H1 (cell line): ENCODE results near the gene CDC42EP4. TPM values are rescaled to one million over a fixed set of nuclear protein-coding genes. Genes with fewer than 3 reads are reported as not detected.

Experiments
- CTCF ChIA-PET: fragments of 300-600 bp; sonication (Branson Sonifier 250); formaldehyde crosslinking; loops from one replicate; lab custom pipeline; 2021; ENCODE audit not compliant: partially characterized antibody; lab: Charles Lee
- POLR2A ChIA-PET: fragments of 300-600 bp; sonication (Branson Sonifier 250); formaldehyde crosslinking; loops from one replicate; lab custom pipeline; 2021; ENCODE audit warnings: inconsistent platforms; ENCODE audit not compliant: partially characterized antibody; lab: Charles Lee
- DNase-seq, 2 experiments: peaks; one replicate each; pipeline versions ENCODE4 v3.0.0 to v3.0.0-alpha.2; 2010 to 2022; ENCODE audit warnings: low spot score in 2 of 2, low read depth in 1 of 2, mixed read lengths in 1 of 2
- FAIRE-seq: peaks from 2 replicates; lab custom pipeline; 2011; peaks lifted over from hg19 to GRCh38; lab: Jason Lieb, UNC
- H2AFZ ChIP-seq: 2 replicates; pipeline ENCODE4 v1.8.1; 2012; ENCODE audit warnings: low read length, inconsistent platforms
- H2AK5ac ChIP-seq: 2 replicates; pipeline ENCODE4 v1.6.1; 2013; ENCODE audit warnings: low read depth, low read length
- H2BK120ac ChIP-seq: replicated peaks from 2 replicates; pipeline ENCODE3; 2013; ENCODE audit warnings: low read depth, low read length, inconsistent platforms
- H2BK12ac ChIP-seq: 2 replicates; pipeline ENCODE4 v1.6.1; 2013; ENCODE audit warnings: low read depth, low read length
- H2BK15ac ChIP-seq: 2 replicates; pipeline ENCODE4 v1.6.1; 2013; ENCODE audit warnings: low read length
- H2BK20ac ChIP-seq: 2 replicates; pipeline ENCODE4 v1.6.1; 2013; ENCODE audit warnings: low read length
- H2BK5ac ChIP-seq: 2 replicates; pipeline ENCODE4 v1.6.1; 2013; ENCODE audit warnings: low read depth, low read length
- H3K14ac ChIP-seq: 2 replicates; pipeline ENCODE4 v1.6.1; 2013; ENCODE audit warnings: inconsistent platforms; ENCODE audit not compliant: insufficient read length
- H3K18ac ChIP-seq: 2 replicates; pipeline ENCODE4 v1.6.1; 2013; ENCODE audit warnings: low read length; ENCODE audit errors: extremely low read depth
- H3K23ac ChIP-seq: 2 replicates; pipeline ENCODE4 v1.6.1; 2013; ENCODE audit warnings: inconsistent platforms; ENCODE audit not compliant: insufficient read length
- H3K23me2 ChIP-seq: 2 replicates; pipeline ENCODE4 v1.6.1; 2013; ENCODE audit warnings: low read depth, low read length
- H3K27ac ChIP-seq: 2 replicates; pipeline ENCODE4 v1.6.1; 2011; ENCODE audit warnings: low read depth, low read length, inconsistent platforms
- H3K27me3 ChIP-seq, 4 experiments: replicated peaks in 1 of 4; 1 replicate in 1 of 4; 2 replicates in 3 of 4; pipeline versions ENCODE4 v1.6.1 to v1.8.1; 2011 to 2013; ENCODE audit warnings: low read length in 3 of 4, mild to moderate bottlenecking in 3 of 4, inconsistent platforms in 2 of 4, mixed read lengths in 2 of 4, moderate library complexity in 1 of 4; ENCODE audit not compliant: control insufficient read depth in 3 of 4, insufficient read depth in 3 of 4; ENCODE audit errors: extremely low read depth in 1 of 4
- H3K36me3 ChIP-seq, 4 experiments: 2 replicates each; pipeline versions ENCODE4 v1.6.1 to v1.8.1; 2011 to 2013; ENCODE audit warnings: mild to moderate bottlenecking in 4 of 4, low read length in 3 of 4, moderate library complexity in 2 of 4, control low read depth in 1 of 4, inconsistent platforms in 1 of 4; ENCODE audit not compliant: insufficient read depth in 4 of 4, control insufficient read depth in 2 of 4
- H3K4ac ChIP-seq: replicated peaks from 2 replicates; pipeline ENCODE3; 2013; ENCODE audit warnings: low read length, low read depth, mixed read lengths, inconsistent platforms; ENCODE audit not compliant: insufficient read length
- H3K4me1 ChIP-seq, 4 experiments: replicated peaks in 1 of 4; 1 replicate in 1 of 4; 2 replicates in 3 of 4; pipeline versions ENCODE4 v1.6.1 to v1.8.1; 2011 to 2013; ENCODE audit warnings: low read length in 3 of 4, inconsistent platforms in 2 of 4, mixed read lengths in 1 of 4; ENCODE audit not compliant: insufficient read depth in 4 of 4, control insufficient read depth in 3 of 4
- H3K4me2 ChIP-seq, 2 experiments: 2 replicates each; pipeline versions ENCODE4 v1.6.1 to v1.8.1; 2011 to 2013; ENCODE audit warnings: low read depth in 2 of 2, low read length in 2 of 2, control low read depth in 1 of 2, inconsistent platforms in 1 of 2, mild to moderate bottlenecking in 1 of 2; ENCODE audit not compliant: insufficient read depth in 1 of 2
- H3K4me3 ChIP-seq, 4 experiments: fragments of 200-600, 300-600 bp in 1 of 4; sonication (generic), shearing (Covaris generic), sonication (Bioruptor Twin) in 1 of 4; 2 replicates each; pipeline versions ENCODE4 v1.5.1 to v1.8.1; 2011 to 2016; ENCODE audit warnings: low read length in 4 of 4, low read depth in 3 of 4, control low read depth in 2 of 4, inconsistent platforms in 2 of 4, mild to moderate bottlenecking in 2 of 4, mixed read lengths in 1 of 4, moderate library complexity in 1 of 4; ENCODE audit not compliant: insufficient read depth in 2 of 4; ENCODE audit errors: extremely low read depth in 1 of 4
- H3K56ac ChIP-seq: replicated peaks from 2 replicates; pipeline ENCODE3; 2013; ENCODE audit warnings: low read depth, mild to moderate bottlenecking, mixed read lengths, low read length, inconsistent platforms; ENCODE audit not compliant: insufficient read length
- H3K79me1 ChIP-seq: 2 replicates; pipeline ENCODE4 v1.6.1; 2013; ENCODE audit warnings: low read depth, low read length, control low read depth
- H3K79me2 ChIP-seq, 2 experiments: 2 replicates each; pipeline versions ENCODE4 v1.6.1 to v1.8.1; 2012 to 2013; ENCODE audit warnings: low read length in 2 of 2, mild to moderate bottlenecking in 2 of 2, inconsistent platforms in 1 of 2; ENCODE audit not compliant: insufficient read depth in 2 of 2, control insufficient read depth in 1 of 2
- H3K9ac ChIP-seq, 4 experiments: replicated peaks in 1 of 4; 1 replicate in 1 of 4; 2 replicates in 3 of 4; pipeline versions ENCODE4 v1.6.1 to v1.8.1; 2011 to 2013; ENCODE audit warnings: low read depth in 3 of 4, low read length in 3 of 4, control low read depth in 2 of 4, mild to moderate bottlenecking in 2 of 4, moderate library complexity in 2 of 4, inconsistent platforms in 1 of 4; ENCODE audit errors: extremely low read depth in 1 of 4
- H3K9me3 ChIP-seq, 2 experiments: 2 replicates each; pipeline versions ENCODE4 v1.6.1 to v1.8.1; 2012 to 2013; ENCODE audit warnings: mild to moderate bottlenecking in 2 of 2, moderate library complexity in 2 of 2, control low read depth in 1 of 2, inconsistent platforms in 1 of 2, low read depth in 1 of 2, low read length in 1 of 2, mixed read lengths in 1 of 2; ENCODE audit not compliant: insufficient read depth in 2 of 2
- H4K20me1 ChIP-seq, 2 experiments: replicated peaks in 1 of 2; 2 replicates each; pipeline versions ENCODE3 to v1.8.1; 2011 to 2013; ENCODE audit warnings: inconsistent platforms in 2 of 2, low read length in 2 of 2, mild to moderate bottlenecking in 1 of 2; ENCODE audit not compliant: insufficient read depth in 2 of 2, control insufficient read depth in 1 of 2
- H4K5ac ChIP-seq: 2 replicates; pipeline ENCODE4 v1.6.1; 2013; ENCODE audit warnings: low read length, low read depth, mixed read lengths, inconsistent platforms; ENCODE audit not compliant: insufficient read length
- H4K8ac ChIP-seq: 2 replicates; pipeline ENCODE4 v1.8.0; 2013; ENCODE audit warnings: mild to moderate bottlenecking, moderate library complexity, low read length, inconsistent platforms; ENCODE audit not compliant: insufficient read depth; ENCODE audit errors: extremely low read depth
- H4K91ac ChIP-seq: replicated peaks from 2 replicates; pipeline ENCODE3; 2013; ENCODE audit warnings: low read length, mixed read lengths, inconsistent platforms; ENCODE audit not compliant: insufficient read length
- BCL11A ChIP-seq, 2 experiments: IDR thresholded peaks; one replicate each; pipeline ENCODE4 v1.6.1; 2011; ENCODE audit warnings: low read depth in 2 of 2, low read length in 2 of 2, mild to moderate bottlenecking in 2 of 2
- CBX8 ChIP-seq: fragments of 300-800, 300-1000 bp; sonication (generic); IDR thresholded peaks from 2 replicates; pipeline ENCODE4 v1.7.1; 2016; ENCODE audit warnings: low read depth, low read length, borderline replicate concordance
- CREB1 ChIP-seq: IDR thresholded peaks from 2 replicates; pipeline ENCODE4 v1.6.1; 2012; ENCODE audit warnings: inconsistent platforms
- FOSL1 ChIP-seq: IDR thresholded peaks from 2 replicates; pipeline ENCODE4 v1.6.1; 2011; ENCODE audit warnings: mild to moderate bottlenecking, low read depth, low read length, moderate library complexity; ENCODE audit not compliant: insufficient read depth
- GABPA ChIP-seq: IDR thresholded peaks from 2 replicates; pipeline ENCODE4 v1.6.1; 2011; ENCODE audit warnings: mild to moderate bottlenecking, low read length, moderate library complexity, borderline replicate concordance; ENCODE audit not compliant: insufficient read depth
- HDAC6 ChIP-seq: IDR thresholded peaks from one replicate; pipeline ENCODE4 v1.7.1; 2012; ENCODE audit warnings: low read depth, mild to moderate bottlenecking, inconsistent platforms, low read length, moderate library complexity
- KDM1A ChIP-seq: fragments of 200-600, 300-600 bp; sonication (generic); IDR thresholded peaks from 2 replicates; pipeline ENCODE4 v1.7.1; 2016; ENCODE audit warnings: mild to moderate bottlenecking, low read length, borderline replicate concordance
- KDM5A ChIP-seq: fragments of 200-600 bp; IDR thresholded peaks from 2 replicates; pipeline ENCODE4 v1.7.1; 2012; ENCODE audit warnings: mild to moderate bottlenecking, low read length, inconsistent platforms, mixed read lengths
- RNF2 ChIP-seq: fragments of 200-900, 300-1000 bp; sonication (generic); IDR thresholded peaks from 2 replicates; pipeline ENCODE4 v1.7.1; 2016; ENCODE audit warnings: borderline replicate concordance, low read depth, mild to moderate bottlenecking, antibody characterized with exemption, low read length; ENCODE audit not compliant: poor library complexity, severe bottlenecking; ENCODE audit errors: missing control alignments
- SIX5 ChIP-seq: IDR thresholded peaks from 2 replicates; pipeline ENCODE4 v1.6.1; 2011; ENCODE audit warnings: mild to moderate bottlenecking, low read depth, low read length
- SUZ12 ChIP-seq: fragments of 200-600 bp; sonication (generic); IDR thresholded peaks from 2 replicates; pipeline ENCODE4 v1.6.1; 2012; ENCODE audit warnings: mild to moderate bottlenecking, inconsistent platforms, low read length, moderate library complexity, mixed read lengths
- TAF1 ChIP-seq: IDR thresholded peaks from 2 replicates; pipeline ENCODE4 v1.6.1; 2011; ENCODE audit warnings: mild to moderate bottlenecking, low read depth, low read length
- WGBS, 2 experiments: shearing (Covaris generic) in 1 of 2; methylation state at CpG; one replicate each; pipeline versions ENCODE4 v1.1.6 to v1.1.7; 2013 to 2015; ENCODE audit warnings: low lambda C conversion rate in 2 of 2, mixed read lengths in 2 of 2, inconsistent platforms in 1 of 2, low coverage in 1 of 2, missing lambda C conversion rate in 1 of 2; ENCODE audit not compliant: insufficient replicate concordance in 2 of 2, insufficient coverage in 1 of 2, insufficient read length in 1 of 2; ENCODE audit errors: extremely low coverage in 1 of 2, missing lambda C conversion rate in 1 of 2; 5-methylcytosine and 5-hydroxymethylcytosine counted together
- polyA plus RNA-seq, 7 experiments: library from polyadenylated mRNA; depleted of rRNA in 3 of 7; stranded (reverse) in 5 of 7; unstranded in 2 of 7; fragments of >200 nt in 5 of 7; fragments of 200-250 nt in 2 of 7; gene quantifications; 1 replicate in 5 of 7; 2 replicates in 1 of 7; 4 replicates in 1 of 7; pipeline versions ENCODE4 v1.2.1 to v1.2.3, GENCODE V29; 2011 to 2013; ENCODE audit warnings: missing spikeins in 2 of 7, mixed read lengths in 2 of 7
- total RNA-seq: library from RNA; stranded (reverse); fragmentation: NEBNext Ultra II Directional; extraction: Animal tissue kit (Norgen Biotek cat#: 25700); gene quantifications from 2 replicates; pipeline ENCODE4 v1.2.1, GENCODE V29; 2021

The CDC42EP4 gene
- total and polyA plus RNA-seq, 2 of the 8 experiments (the other 6 are each of a cell fraction or from before 2014, with no cell fraction given), result 8.8 to 12.6 TPM

GRCh38 chr17:73317513-73318426 is 6.0 kb upstream of the CDC42EP4 start:
- Histone ChIP-seq H2BK15ac (no peak overlapping the region; the same call in 1 of the 2 replicates), H4K20me1 (no peaks in the 10 kb centered on the region), H2AK5ac (no peak overlapping the region), H3K18ac (no peak overlapping the region), H2BK120ac (no peak overlapping the region), H2BK12ac (no peak overlapping the region), H4K8ac (peak overlapping the region; percentile 45; the same call in 1 of the 2 replicates), H2AFZ (no peak overlapping the region), H3K79me2 (no peaks in the 10 kb centered on the region), H2BK20ac (0 out of 2 replicates have a peak overlapping the region, but pooled peaks have one; percentile 64), H3K36me3 (no peaks in the 10 kb centered on the region), H3K4me2 (no peak overlapping the region), H2BK5ac (no peak overlapping the region), H3K9ac (no peak overlapping the region), H3K4me3 (no peak overlapping the region), H3K23me2 (no peaks in the 10 kb centered on the region), H3K4me1 (peaks cover 0 to 9% (median 3%) of the 10 kb centered on the region in 4 experiments; a peak in 6 of 7 replicates), H3K79me1 (no peaks in the 10 kb centered on the region), H4K91ac (no peak overlapping the region), H3K4ac (no peak overlapping the region), H3K27ac (no peak overlapping the region), H3K14ac (peak overlapping the region; percentile 27), H3K23ac (no peak overlapping the region), H3K9me3 (no peaks in the 10 kb centered on the region), H4K5ac (no peak overlapping the region), H3K27me3 (peaks cover 0 to 7% (median 3%) of the 10 kb centered on the region in 4 experiments; a peak in 3 of 7 replicates), H3K56ac (no peak overlapping the region)
- CTCF ChIA-PET, result interaction anchor here (0.6 to 2.9 kb wide), 7 partner anchors 11 to 600 kb away, joined by 3 to 16 read pairs (median 3); no protein-coding TSS in a partner anchor
- DNase-seq, result no peak
- WGBS, 2 experiments, result 90% methylated on average over 7 of the region's 9 CpGs; no CpG with 5 or more reads in 1 of the 2 experiments
- POLR2A ChIA-PET, result no interaction called here
- FAIRE-seq, result no peak
- no peak for TF ChIP-seq SIX5
- TF ChIP-seq CBX8, result no peak
- TF ChIP-seq RNF2, result no peak
- TF ChIP-seq BCL11A (IDR thresholded peaks at IDR 0.05; ENCODE audit: low read depth in 2 of 2, low read length in 2 of 2), result no peak
- TF ChIP-seq CREB1, result no peak
- TF ChIP-seq TAF1, result no peak
- TF ChIP-seq KDM1A, result no peak
- no peak for TF ChIP-seq FOSL1
- TF ChIP-seq GABPA, result no peak
- TF ChIP-seq HDAC6, result no peak
- TF ChIP-seq SUZ12, result no peak
- TF ChIP-seq KDM5A, result no peak
